KBM-7 (cell line): ENCODE results near the gene TMEM244.
"Not testable (repeated sequence)": the region's sequence is repeated elsewhere in the genome, so short reads cannot be mapped to it uniquely, and the experiment has no call there.

ENCODE experiments used
- DNase-seq: peaks from one replicate; pipeline ENCODE4 v3.0.0-alpha.2; 2015
- in situ Hi-C: fragments of 300-500 bp; cut with MboI; formaldehyde crosslinking; loops from 2 replicates; pipeline ENCODE4 v1.14.3; 2020; ENCODE audit warnings: low sequenced_read_pairs, low pct_unique_long_range_greater_than_20kb, mixed read lengths

The TMEM244 gene

DNA sequence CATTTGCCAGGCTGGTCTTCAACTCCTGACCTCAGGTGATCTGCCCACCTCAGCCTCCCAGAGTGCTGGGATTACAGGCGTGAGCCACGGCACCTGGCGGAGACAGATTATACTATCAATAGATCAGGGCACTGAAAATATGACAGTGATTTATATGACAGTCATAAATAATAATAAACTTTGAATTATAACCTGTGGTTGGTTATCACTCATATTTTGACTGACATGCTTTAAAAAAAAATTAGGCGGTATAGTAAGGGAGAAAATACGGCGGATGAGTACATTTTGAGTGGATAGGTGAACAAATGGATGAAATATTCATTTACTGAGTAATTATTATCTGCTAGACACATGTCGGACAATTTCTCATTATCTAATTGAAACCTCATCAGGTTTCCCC, 28.8 kb downstream of the TMEM244 start:
- DNase-seq = no peak
- in situ Hi-C loops = no loop called here

DNA sequence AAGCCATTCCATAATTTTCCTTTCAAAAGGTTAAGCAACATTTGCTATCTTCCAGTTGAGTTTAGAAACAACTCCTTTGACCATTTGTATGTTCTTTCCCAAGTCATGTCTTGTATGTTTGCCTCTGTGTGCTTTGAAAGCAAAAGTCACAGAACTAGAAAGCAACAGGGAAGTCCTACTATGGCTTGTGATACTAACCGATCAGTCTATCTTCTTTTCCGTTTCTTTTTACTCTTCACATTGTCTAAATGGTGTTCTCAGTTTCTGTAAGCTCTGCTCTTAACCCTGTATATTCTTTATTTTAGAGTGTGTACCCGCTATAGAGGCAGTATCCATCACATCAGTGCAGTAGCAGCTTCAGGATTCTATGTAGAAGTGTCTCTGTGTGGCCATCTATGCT, 32.9 kb downstream of the TMEM244 start:
- DNase-seq = no peak
- in situ Hi-C loops = no loop called here

DNA sequence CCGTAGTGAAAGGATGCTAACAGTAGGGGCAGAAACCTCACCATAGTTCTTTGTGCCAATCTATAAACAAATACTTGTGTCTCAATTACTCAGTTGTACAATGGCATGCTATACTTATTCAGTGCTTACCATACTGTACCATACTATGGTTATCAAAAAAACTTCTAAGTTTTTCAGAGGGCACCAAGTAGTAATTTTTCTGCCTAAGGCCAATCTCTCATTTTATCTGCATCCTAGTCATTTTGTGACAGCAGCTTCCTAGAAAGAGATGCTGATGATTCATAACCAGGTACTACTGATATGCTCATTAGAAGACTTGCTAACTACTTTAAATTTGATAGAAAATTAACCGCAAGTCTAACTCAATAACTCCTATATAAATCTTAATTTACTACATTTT, 42.9 kb downstream of the TMEM244 start:
- in situ Hi-C loops = no loop called here
- DNase-seq = no peak

DNA sequence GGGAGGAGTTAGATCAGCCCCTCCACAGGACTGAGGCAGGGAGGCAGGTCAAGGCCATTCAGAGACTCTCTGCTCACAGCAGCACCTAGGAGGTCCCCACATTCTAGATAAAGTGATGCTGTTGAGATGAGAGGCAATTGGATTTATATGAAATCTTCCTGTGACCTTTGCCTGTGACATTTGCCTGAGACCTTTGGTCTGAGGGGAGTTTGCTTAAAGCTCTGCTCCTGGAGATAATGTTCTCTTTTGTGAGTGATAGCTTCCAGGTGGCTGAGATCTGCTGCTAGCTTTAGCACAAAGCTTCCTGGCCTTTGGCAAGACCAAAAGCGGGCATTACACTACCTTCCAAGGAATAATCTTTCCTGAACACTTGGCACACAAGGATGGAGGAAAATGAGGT, 43.3 kb downstream of the TMEM244 start:
- in situ Hi-C loops = no loop called here
- DNase-seq = no peak

DNA sequence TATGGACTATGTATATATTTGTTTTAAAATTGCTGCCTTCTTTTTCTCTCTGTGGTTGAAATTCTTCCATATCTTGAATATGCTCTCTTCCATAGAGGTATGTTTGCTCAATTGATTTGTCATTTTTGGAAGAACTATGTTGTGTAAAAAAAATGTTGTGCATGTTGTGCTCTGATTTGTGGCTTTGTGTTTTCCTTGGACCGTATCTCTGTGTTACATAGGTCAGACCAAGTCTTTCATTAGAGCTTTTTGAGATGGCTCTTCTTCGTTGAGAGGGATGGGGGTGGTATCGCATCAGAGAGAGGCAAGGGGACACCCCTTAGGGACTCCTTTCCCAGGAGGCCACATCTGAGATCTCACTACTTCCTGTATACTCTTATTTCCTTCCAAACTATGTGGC, 43.8 kb downstream of the TMEM244 start:
- in situ Hi-C loops = no loop called here
- no peak for DNase-seq

DNA sequence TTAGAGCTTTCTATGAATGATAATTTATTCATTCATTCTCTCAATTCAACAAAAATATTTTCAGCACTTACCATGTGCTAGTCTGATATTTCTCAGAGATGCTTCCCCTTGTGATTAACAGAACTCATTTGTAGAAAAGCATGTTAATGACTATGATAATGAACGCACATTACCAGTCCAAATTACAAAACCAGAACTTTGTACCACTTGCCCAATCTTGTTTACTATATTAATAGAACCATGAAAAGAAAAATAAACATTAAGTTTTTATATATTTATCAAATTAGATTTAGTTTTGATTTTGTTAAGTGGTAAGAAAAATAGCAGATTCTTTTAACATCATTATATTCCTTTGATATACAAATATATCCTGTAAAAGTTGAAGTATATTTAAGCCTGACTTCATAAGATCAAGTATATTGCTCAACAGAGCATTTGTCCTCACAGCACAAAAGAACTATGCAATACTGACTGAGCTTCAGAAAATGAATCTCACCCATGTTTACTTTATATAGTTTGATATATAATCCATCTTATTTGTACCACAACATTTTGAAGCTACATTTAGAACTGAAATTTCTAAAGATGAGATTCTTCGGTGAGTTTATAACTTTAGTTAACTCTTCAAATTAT, 48.9 kb downstream of the TMEM244 start:
- in situ Hi-C loops = no loop called here
- no peak for DNase-seq

DNA sequence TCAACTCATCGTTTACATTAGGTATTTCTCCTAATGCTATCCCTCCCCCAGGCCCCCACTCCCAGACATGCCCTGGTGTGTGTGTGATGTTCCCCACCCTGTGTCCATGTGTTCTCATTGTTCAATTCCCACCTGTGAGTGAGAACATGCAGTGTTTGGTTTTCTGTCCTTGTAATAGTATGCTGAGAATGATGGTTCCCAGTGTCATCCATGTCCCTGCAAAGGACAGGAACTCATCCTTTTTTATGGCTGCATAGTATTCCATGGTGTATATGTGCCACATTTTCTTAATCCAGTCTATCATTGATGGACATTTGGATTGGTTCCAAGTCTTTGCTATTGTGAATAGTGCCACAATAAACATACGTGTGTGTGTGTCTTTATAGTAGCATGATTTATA, 54.0 kb downstream of the TMEM244 start:
- in situ Hi-C loops = not testable (repeated sequence)

DNA sequence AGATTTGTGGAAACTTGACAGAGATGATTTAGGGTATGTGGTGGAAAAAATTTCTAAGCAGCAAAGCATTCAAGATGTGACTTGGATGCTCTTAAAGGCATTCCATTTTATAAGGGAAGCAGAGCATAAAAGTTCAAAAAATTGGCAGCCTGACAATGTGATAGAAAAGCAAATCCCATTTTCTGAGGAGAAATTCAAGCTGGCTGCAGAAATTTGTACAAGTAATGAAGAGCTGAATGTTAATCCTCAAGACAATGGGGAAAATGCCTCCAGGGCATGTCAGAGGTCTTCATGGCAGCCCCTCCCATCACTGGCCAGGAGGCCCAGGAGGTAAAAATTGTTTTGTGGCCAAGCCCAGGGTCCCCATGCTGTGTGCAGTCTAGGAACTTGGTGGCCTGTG, 58.2 kb downstream of the TMEM244 start:
- DNase-seq, in situ Hi-C loops: not testable (repeated sequence)

More for the DNA sequence above, 54.0 kb downstream of the TMEM244 start:
- not testable (repeated sequence) for DNase-seq

DNA sequence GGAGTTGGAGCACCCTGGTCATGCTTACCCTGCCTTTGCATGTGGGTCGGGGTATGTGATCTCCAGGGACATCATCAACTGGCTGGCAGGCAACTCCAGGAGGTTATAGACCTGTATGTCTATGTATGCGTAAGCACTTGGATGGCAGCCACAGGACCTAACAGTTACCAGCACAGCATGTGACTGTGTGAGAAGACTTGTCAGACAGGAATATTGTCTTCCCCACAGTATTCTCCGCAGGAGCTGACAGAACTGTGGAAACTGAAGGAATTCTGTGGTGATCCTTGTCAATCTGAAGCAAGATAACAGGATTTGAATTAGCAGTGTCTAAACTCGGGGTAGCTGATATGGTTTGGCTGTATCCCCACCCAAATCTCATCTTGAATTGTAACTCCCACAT, 59.2 kb downstream of the TMEM244 start:
- no peak for DNase-seq
- in situ Hi-C loops = no loop called here

DNA sequence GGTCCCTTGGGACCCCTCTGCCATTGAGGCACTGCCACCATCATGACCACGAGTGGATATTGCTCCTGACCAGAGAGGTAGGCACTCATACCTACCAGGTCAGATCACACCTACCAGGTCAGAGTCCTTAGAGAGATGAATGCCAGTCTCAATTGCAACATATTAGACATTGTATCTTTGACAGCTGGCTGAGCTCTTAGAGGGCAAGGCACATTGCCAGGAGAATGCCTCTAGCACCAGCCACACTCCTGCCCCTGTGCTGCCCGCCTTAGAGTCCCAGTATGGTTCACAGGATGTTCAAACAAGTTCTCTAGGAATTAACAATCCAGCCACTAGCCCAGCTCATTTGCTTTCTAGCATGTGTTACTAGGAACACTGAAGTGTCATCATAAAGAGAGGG, 65.9 kb downstream of the TMEM244 start:
- no peak for DNase-seq
- in situ Hi-C loops = no loop called here

DNA sequence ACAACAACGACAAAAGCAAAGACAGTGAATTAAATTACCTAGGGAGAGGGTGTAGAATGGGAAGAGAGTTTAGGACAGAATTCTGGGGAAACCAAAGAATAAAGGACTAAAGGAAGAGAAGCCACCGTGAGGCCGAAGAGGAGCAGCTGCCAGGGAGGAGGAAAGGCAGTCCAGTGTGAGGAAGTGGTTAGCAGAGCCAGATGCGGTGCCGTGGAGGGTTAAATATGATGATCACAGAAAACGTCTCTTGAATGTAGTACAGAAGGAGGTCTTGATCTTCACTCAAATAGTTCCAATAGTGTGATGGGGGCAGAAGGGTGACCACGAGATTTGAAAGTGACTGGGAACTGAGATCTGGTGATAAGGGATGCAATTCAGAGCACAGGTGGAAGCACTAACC, 67.7 kb downstream of the TMEM244 start:
- in situ Hi-C loops = no loop called here
- DNase-seq = peak; percentile 61

DNA sequence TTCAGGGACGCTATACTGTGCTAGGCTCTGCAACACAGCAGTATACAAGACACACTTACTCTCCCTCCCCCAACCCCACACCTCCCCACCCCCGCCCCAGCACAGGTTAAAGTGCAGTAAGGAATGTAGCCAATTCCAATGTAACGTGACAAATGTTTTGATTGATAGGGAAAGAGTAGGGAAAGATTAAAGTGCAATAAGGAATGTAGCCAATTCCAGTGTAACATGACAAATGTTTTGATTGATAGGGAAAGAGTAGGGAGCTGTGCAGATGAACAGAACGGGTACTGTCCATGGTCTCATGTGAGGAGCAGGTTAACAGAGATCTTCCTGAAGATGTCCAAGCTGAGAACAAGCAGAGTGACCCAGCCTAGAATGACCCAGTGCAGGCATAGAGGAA, 69.1 kb downstream of the TMEM244 start:
- DNase-seq = no peak
- in situ Hi-C loops = no loop called here

DNA sequence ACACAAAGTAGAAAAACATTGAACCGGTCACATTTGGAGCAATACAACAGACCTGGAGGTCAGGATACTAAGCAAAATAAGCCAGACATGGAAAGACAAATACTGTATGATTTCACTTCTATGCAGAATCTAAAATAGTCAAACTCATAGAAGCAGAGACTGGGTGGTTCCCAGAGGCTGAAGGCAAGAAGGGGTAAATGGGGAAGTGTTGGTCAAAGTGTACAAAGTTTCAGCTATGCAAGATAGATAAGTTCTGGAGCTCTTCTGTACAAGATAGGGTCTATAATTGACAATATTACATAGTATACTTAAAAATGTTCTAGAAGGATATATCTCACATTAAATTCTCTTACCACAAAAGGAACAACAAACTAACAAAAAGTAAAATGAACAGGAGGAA, 70.3 kb downstream of the TMEM244 start:
- in situ Hi-C loops = no loop called here
- DNase-seq = no peak

DNA sequence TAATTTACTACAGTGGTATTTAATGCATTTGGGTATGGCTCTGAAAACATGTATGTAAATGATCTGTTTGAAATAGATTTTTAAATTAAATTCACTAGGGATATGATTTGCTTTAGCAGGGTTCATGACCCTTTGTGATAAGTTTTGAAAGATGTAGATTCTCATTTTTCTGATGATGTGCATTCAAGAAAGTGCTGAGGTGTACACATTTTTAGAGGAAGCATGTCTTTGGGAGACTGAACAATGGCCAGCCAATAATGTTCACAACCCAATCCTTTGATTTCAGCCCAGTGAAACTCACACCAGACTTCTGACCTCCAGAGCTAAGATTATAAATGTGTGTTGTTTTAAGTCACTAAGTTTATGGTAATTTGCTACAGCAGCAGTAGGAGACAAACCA, 71.1 kb downstream of the TMEM244 start:
- DNase-seq = no peak
- in situ Hi-C loops = no loop called here

DNA sequence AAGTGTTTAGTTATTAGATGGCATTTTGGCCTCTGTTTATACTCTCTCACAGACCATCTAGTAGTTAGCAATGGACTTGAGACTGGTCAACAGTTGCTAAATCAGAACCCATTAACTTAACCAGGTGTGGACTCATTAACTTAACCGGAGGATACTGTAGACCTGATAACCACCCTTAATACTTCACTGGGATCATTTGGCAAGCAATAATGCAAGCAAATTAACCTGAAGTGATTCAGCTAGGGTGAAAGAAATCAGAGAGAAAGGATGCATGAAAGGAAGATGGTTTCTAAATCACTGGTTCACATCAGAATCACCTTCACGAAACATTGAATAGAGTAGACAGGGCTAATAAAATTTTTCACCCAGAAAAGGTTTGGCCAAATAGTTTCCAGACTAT, 73.3 kb downstream of the TMEM244 start:
- no peak for DNase-seq
- in situ Hi-C loops = no loop called here

DNA sequence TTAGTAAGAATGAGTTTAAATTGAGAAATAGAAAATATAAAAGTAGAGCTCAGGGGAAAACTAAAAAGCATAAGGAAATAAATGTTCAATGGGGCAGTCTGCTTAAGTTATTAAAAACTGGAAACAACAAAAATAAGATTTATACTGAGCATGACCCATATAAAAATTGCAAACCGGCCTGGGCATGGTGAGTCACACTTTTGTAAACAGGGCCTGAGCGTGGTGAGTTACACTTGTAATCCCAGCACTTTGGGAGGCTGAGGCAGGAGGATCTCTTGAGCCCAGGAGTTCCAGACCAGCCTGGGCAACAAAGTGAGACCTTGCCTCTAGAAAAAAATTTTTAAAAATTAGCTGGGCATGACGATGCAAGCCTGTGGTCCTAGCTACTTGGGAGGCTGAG, 74.6 kb downstream of the TMEM244 start:
- DNase-seq = no peak
- in situ Hi-C loops = no loop called here

DNA sequence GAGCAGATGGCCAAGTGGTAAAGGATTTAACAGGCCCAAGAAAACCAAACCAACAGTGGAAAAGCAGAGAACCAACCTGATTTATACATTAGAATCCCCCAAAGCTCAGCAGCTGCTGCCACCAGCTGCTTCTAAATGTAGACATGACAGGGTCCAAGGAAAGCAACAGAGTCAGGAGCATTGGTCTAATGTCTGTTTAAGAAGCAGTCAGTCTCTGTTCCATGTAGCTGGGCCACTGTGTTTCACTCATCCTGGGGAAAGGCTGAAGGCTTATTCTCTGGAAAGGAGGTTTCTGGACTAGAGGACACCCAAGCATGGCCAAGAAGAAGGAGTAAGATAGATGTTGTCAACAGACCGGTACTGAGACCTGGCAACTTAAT, 75.4 kb downstream of the TMEM244 start:
- no peak for DNase-seq
- in situ Hi-C loops = no loop called here

DNA sequence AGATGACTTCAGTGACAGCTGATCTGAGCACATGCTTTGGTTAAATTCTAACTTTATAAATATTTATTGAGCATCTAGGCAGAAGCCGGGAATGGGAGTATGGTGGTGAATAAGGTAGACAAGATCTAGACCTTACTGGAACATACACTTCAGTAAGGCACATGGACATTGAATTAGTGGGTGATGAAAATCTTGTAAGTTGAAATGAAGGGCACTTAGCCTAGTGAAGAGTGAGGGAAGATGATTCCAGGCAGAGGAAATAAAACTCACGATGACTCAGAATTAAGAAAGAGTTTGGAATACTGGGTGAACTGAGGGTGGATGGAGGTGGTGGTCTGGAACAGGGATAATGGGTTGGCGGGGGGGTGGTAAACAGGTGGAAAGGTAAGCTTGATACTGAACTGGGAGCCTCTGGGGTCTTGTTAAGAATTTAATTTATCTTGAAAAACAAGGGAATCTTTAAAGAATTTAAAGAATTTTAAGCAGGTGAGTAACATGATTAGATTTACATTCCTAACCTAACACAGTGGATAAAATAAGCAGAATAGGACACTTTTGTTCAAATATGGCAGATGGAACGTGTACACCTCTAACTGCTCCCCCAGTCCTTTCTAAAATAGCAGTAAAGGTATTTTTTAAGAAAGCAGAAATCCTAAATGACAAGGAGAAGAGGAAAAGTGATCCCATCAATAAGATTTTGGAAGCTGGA, 75.9 kb downstream of the TMEM244 start:
- DNase-seq = no peak

More for the DNA sequence above, 75.9 kb downstream of the TMEM244 start:
- in situ Hi-C loops = no loop called here
